K562 (cell line): ENCODE data around the gene VWA5B1. TPM values are rescaled to one million over a fixed set of nuclear protein-coding genes. Genes with fewer than 3 reads are reported as not detected.

Source experiments
- ATAC-seq: fragments of 200-7000 bp; cut with Tn5 transposase; 3 replicates; pipeline ENCODE4 v1.9.1; 2020; ENCODE audit warnings: moderate library complexity
- BruUV-seq: library from RNA; stranded (reverse); fragments of 400-500 nt; replicated peaks from 2 replicates; lab custom pipeline; 2021; lab: Mats Ljungman, UMichigan
- CTCF ChIA-PET: fragments of 300-600 bp; formaldehyde crosslinking; extraction: SDS; loops from one replicate; lab custom pipeline; 2021; ENCODE audit warnings: low intra/inter-chr PET ratio; lab: Yijun Ruan, JAX
- POLR2A ChIA-PET: fragments of 300-600, 350-650 bp; sonication (Branson Sonifier 250); formaldehyde crosslinking; extraction: SDS; loops from one replicate; lab custom pipeline; 2021; ENCODE audit warnings: antibody characterized with exemption, inconsistent platforms; lab: Yijun Ruan, JAX
- DNase-seq, 4 experiments: peaks; one replicate each; pipeline versions ENCODE4 v3.0.0 to v3.0.0-alpha.2; 2011 to 2018; ENCODE audit warnings: low spot score in 3 of 4, mixed read lengths in 3 of 4; ENCODE audit errors: extremely low read depth in 1 of 4
- FAIRE-seq: peaks from 2 replicates; lab custom pipeline; 2011; peaks lifted over from hg19 to GRCh38; lab: Jason Lieb, UNC
- H2AFZ ChIP-seq: 2 replicates; pipeline ENCODE4 v1.6.0; 2011; ENCODE audit warnings: low read depth, low read length, control low read depth, inconsistent platforms
- H3K27ac ChIP-seq: fragments of 200-600 bp; 3 replicates; pipeline ENCODE4 v1.8.0; 2011; ENCODE audit warnings: low read depth, mild to moderate bottlenecking, control low read depth, inconsistent platforms, low read length, moderate library complexity, mixed read lengths; ENCODE audit errors: extremely low read depth
- H3K27me3 ChIP-seq, 2 experiments: fragments of 300-600 bp in 1 of 2; 2 replicates in 1 of 2; 3 replicates in 1 of 2; pipeline versions ENCODE4 v1.6.0 to v1.8.0; 2011; ENCODE audit warnings: inconsistent platforms in 2 of 2, low read length in 2 of 2, mild to moderate bottlenecking in 1 of 2, mixed read lengths in 1 of 2, moderate library complexity in 1 of 2; ENCODE audit not compliant: control insufficient read depth in 2 of 2, insufficient read depth in 2 of 2
- H3K36me3 ChIP-seq: fragments of 300-600 bp; 3 replicates; pipeline ENCODE4 v1.8.0; 2011; ENCODE audit warnings: mild to moderate bottlenecking, low read length, inconsistent platforms; ENCODE audit not compliant: control insufficient read depth, insufficient read depth
- H3K4me1 ChIP-seq, 2 experiments: fragments of 200-600 bp in 1 of 2; replicated peaks in 1 of 2; 2 replicates in 1 of 2; 3 replicates in 1 of 2; pipeline versions ENCODE4 v1.5.1 to v1.8.0; 2011; ENCODE audit warnings: inconsistent platforms in 2 of 2, low read length in 2 of 2, mild to moderate bottlenecking in 1 of 2, mixed read lengths in 1 of 2, moderate library complexity in 1 of 2; ENCODE audit not compliant: control insufficient read depth in 2 of 2, insufficient read depth in 2 of 2
- H3K4me2 ChIP-seq: 2 replicates; pipeline ENCODE4 v1.6.1; 2011; ENCODE audit warnings: low read length, control low read depth, inconsistent platforms, mixed read lengths; ENCODE audit not compliant: insufficient read depth
- H3K4me3 ChIP-seq: fragments of 200-600 bp; sonication (generic), shearing (Covaris generic); 2 replicates; pipeline ENCODE4 v1.5.1; 2016; ENCODE audit warnings: control low read depth, inconsistent platforms
- H3K79me2 ChIP-seq: fragments of 200-600 bp; 3 replicates; pipeline ENCODE4 v1.8.0; 2011; ENCODE audit warnings: low read length, inconsistent platforms; ENCODE audit not compliant: control insufficient read depth, insufficient read depth
- H3K9ac ChIP-seq, 2 experiments: 2 replicates each; pipeline versions ENCODE4 v1.6.0 to v1.6.1; 2011; ENCODE audit warnings: low read depth in 2 of 2, low read length in 2 of 2, control low read depth in 1 of 2, inconsistent platforms in 1 of 2, mild to moderate bottlenecking in 1 of 2, mixed read lengths in 1 of 2; ENCODE audit not compliant: insufficient read depth in 1 of 2
- H3K9me1 ChIP-seq: one replicate; pipeline ENCODE4 v1.6.0; 2011; ENCODE audit warnings: inconsistent platforms, mild to moderate bottlenecking, low read length, moderate library complexity; ENCODE audit not compliant: control insufficient read depth, insufficient read depth
- H3K9me3 ChIP-seq: replicated peaks from 2 replicates; pipeline ENCODE4 v1.5.1; 2011; ENCODE audit warnings: low read depth, low read length, inconsistent platforms; ENCODE audit not compliant: control insufficient read depth, insufficient read depth
- H4K20me1 ChIP-seq: replicated peaks from 2 replicates; pipeline ENCODE4 v1.6.1; 2011; ENCODE audit warnings: low read length, inconsistent platforms, mixed read lengths; ENCODE audit not compliant: control insufficient read depth, insufficient read depth
- ATF2 ChIP-seq: sonication (generic); formaldehyde crosslinking; IDR thresholded peaks from 2 replicates; pipeline ENCODE4 v1.8.1; 2022; ENCODE audit warnings: missing genetic modification reagents
- CHAMP1 ChIP-seq: fragments of 450-650 bp; IDR thresholded peaks from 2 replicates; pipeline ENCODE4 v1.6.1; 2016; ENCODE audit warnings: mild to moderate bottlenecking
- PURB ChIP-seq: sonication (generic); formaldehyde crosslinking; IDR thresholded peaks from 2 replicates; pipeline ENCODE4 v1.9.0; 2021; ENCODE audit warnings: low read depth, mild to moderate bottlenecking, missing genetic modification reagents
- SNRNP70 ChIP-seq: fragments of 200-400 bp; formaldehyde crosslinking; optimal IDR thresholded peaks from 2 replicates; pipeline ENCODE3; 2017; ENCODE audit warnings: low read depth, low read length
- ZNF75A ChIP-seq: fragments of 450-650 bp; formaldehyde crosslinking; IDR thresholded peaks from 2 replicates; pipeline ENCODE4 v1.4.0; 2020; ENCODE audit warnings: mild to moderate bottlenecking
- WGBS: fragments of 100-300 bp; shearing (Covaris generic); methylation state at CpG from one replicate; pipeline ENCODE4 v1.1.6; 2016; ENCODE audit warnings: low coverage, mixed read lengths; ENCODE audit not compliant: insufficient coverage; ENCODE audit errors: missing lambda C conversion rate; 5-methylcytosine and 5-hydroxymethylcytosine counted together
- in situ Hi-C: fragments of 300-500 bp; cut with MboI; formaldehyde crosslinking; loops from 4 replicates; pipeline ENCODE4 v1.15.0; 2018; ENCODE audit warnings: inconsistent platforms, mixed read lengths
- intact Hi-C: fragments of 100-400 bp; cut with micrococcal nuclease; formaldehyde crosslinking; loops from 2 replicates; pipeline ENCODE4 v1.14.2; 2022
- polyA plus RNA-seq, 8 experiments: library from polyadenylated mRNA; depleted of rRNA in 4 of 8; stranded (reverse) in 5 of 8; unstranded in 3 of 8; fragments of >200 nt; fragmentation: Nextera tagmentation in 2 of 8; fragmentation: Illumina TruSeq in 1 of 8; extraction: Ambion mirVana in 2 of 8; extraction: Trizol in 1 of 8; gene quantifications; 2 replicates each; pipeline versions ENCODE4 v1.2.1 to v1.2.3, GENCODE V29; 2011 to 2014; ENCODE audit warnings: inconsistent platforms in 1 of 8, missing spikeins in 1 of 8
- total RNA-seq, 7 experiments: library from RNA; depleted of rRNA in 6 of 7; stranded (reverse); fragments of >200 nt in 6 of 7; fragmentation: Illumina TruSeq in 2 of 7; extraction: Trizol in 2 of 7; gene quantifications; 2 replicates each; pipeline versions ENCODE4 v1.2.1 to v1.2.3, GENCODE V29; 2011 to 2021; ENCODE audit warnings: low replicate concordance in 1 of 7
- TF ChIP-seq, protein P1 (sequence below): fragments of 250-450 bp; sonication (Bioruptor Pico); IDR thresholded peaks from 2 replicates; pipeline ENCODE4 v1.4.0; 2020; ENCODE audit warnings: mild to moderate bottlenecking, moderate library complexity
- TF ChIP-seq, protein P2 (sequence below): fragments of 200-800 bp; sonication (Bioruptor generic); IDR thresholded peaks from 2 replicates; pipeline ENCODE4 v1.6.1; 2017; ENCODE audit warnings: missing genetic modification characterization, missing compliant biosample characterization
- TF ChIP-seq, protein P3 (sequence below): fragments of 450-650 bp; IDR thresholded peaks from 2 replicates; pipeline ENCODE4 v1.6.1; 2016; ENCODE audit warnings: missing biosample characterization, missing genetic modification characterization

VWA5B1 gene
- total and polyA plus RNA-seq, 9 of the 15 experiments (the other 6 are each of a cell fraction or from before 2014, with no cell fraction given): not detected

GRCh38 chr1:20248971-20249612 is 41.6 kb upstream of the VWA5B1 start (continued):
- no peak for TF ChIP-seq ATF2 (CRISPR knock-in tag)

DNA sequence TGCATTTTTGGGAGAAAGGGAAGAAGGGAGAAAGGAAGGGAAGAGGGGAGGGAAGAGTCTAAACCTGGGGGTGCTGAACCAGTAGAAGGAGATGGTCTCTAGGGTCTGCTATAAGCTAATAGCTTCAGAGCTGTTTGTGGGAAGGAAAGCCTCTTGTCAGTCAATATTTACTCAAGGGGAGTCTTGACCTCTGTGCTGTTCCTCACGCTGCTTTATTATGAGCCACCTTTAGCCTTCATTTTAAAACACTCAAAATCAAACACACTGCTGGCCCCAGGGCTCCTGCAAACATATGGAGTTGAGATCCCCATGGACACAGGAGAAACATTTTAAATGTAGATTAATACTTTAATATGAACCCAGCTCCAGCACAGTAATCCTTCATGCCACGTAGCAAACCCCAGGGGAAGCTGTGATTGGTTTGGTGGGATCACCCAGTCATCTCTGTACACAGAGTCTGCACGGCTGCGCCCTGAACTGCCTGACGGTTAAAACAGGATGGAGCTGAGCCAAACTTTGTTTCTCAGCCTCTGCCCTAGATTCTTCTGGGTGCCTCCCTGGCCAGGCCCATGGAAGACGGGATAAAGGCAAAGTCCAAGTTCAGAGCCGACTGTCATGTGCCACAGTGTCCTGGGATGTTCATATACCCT is 40.2 kb upstream of the VWA5B1 start:
- POLR2A ChIA-PET: interaction anchor here (0.5 to 0.9 kb wide), 2 partner anchors 13 to 124 kb away, joined by 3 to 4 read pairs; no protein-coding TSS in a partner anchor
- no peak for ATAC-seq
- TF ChIP-seq CHAMP1 (no peak), ZNF75A (no peak), SNRNP70 (no peak), PURB (CRISPR knock-in tag) (no peak)
- TF ChIP-seq, protein P1, sequence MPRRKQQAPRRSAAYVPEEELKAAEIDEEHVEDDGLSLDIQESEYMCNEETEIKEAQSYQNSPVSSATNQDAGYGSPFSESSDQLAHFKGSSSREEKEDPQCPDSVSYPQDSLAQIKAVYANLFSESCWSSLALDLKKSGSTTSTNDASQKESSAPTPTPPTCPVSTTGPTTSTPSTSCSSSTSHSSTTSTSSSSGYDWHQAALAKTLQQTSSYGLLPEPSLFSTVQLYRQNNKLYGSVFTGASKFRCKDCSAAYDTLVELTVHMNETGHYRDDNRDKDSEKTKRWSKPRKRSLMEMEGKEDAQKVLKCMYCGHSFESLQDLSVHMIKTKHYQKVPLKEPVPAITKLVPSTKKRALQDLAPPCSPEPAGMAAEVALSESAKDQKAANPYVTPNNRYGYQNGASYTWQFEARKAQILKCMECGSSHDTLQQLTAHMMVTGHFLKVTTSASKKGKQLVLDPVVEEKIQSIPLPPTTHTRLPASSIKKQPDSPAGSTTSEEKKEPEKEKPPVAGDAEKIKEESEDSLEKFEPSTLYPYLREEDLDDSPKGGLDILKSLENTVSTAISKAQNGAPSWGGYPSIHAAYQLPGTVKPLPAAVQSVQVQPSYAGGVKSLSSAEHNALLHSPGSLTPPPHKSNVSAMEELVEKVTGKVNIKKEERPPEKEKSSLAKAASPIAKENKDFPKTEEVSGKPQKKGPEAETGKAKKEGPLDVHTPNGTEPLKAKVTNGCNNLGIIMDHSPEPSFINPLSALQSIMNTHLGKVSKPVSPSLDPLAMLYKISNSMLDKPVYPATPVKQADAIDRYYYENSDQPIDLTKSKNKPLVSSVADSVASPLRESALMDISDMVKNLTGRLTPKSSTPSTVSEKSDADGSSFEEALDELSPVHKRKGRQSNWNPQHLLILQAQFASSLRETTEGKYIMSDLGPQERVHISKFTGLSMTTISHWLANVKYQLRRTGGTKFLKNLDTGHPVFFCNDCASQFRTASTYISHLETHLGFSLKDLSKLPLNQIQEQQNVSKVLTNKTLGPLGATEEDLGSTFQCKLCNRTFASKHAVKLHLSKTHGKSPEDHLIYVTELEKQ (CRISPR knock-in tag): no peak
- TF ChIP-seq, protein P2, sequence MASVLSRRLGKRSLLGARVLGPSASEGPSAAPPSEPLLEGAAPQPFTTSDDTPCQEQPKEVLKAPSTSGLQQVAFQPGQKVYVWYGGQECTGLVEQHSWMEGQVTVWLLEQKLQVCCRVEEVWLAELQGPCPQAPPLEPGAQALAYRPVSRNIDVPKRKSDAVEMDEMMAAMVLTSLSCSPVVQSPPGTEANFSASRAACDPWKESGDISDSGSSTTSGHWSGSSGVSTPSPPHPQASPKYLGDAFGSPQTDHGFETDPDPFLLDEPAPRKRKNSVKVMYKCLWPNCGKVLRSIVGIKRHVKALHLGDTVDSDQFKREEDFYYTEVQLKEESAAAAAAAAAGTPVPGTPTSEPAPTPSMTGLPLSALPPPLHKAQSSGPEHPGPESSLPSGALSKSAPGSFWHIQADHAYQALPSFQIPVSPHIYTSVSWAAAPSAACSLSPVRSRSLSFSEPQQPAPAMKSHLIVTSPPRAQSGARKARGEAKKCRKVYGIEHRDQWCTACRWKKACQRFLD (CRISPR knock-in tag): no peak
- TF ChIP-seq, protein P3, sequence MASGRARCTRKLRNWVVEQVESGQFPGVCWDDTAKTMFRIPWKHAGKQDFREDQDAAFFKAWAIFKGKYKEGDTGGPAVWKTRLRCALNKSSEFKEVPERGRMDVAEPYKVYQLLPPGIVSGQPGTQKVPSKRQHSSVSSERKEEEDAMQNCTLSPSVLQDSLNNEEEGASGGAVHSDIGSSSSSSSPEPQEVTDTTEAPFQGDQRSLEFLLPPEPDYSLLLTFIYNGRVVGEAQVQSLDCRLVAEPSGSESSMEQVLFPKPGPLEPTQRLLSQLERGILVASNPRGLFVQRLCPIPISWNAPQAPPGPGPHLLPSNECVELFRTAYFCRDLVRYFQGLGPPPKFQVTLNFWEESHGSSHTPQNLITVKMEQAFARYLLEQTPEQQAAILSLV (tag): no peak

More for the DNA sequence above, 40.2 kb upstream of the VWA5B1 start:
- 0% methylated on average over 7 of the region's 7 CpGs for WGBS
- Histone ChIP-seq H3K4me2 (no peak overlapping the region), H3K36me3 (no peaks in the 10 kb centered on the region), H3K27ac (no peak overlapping the region), H3K79me2 (no peaks in the 10 kb centered on the region), H2AFZ (no peak overlapping the region), H3K9ac (no peak overlapping the region), H4K20me1 (no peaks in the 10 kb centered on the region), H3K4me1 (no peaks in the 10 kb centered on the region), H3K9me1 (no peaks in the 10 kb centered on the region), H3K27me3 (peaks cover 11% of the 10 kb centered on the region in 2 experiments; a peak in 3 of 5 replicates), H3K9me3 (no peaks in the 10 kb centered on the region), H3K4me3 (no peak overlapping the region)
- DNase-seq (no peak), FAIRE-seq (no peak)
- CTCF ChIA-PET: no interaction called here
- no TSS peak for BruUV-seq
- in situ Hi-C loops (no loop called here), intact Hi-C loops (no loop called here)
